Activated CD4-positive, CD25-positive, alpha-beta regulatory T cell (primary cell): ENCODE measurements around the gene ZNF536.
"Not testable (repeated sequence)": the region's sequence is repeated elsewhere in the genome, so short reads cannot be mapped to it uniquely, and the experiment has no call there.

Experiments
- DNase-seq, 4 experiments: peaks; one replicate each; lab custom pipeline; 2025; lab: John Stamatoyannopoulos, UW

ZNF536 gene

DNA sequence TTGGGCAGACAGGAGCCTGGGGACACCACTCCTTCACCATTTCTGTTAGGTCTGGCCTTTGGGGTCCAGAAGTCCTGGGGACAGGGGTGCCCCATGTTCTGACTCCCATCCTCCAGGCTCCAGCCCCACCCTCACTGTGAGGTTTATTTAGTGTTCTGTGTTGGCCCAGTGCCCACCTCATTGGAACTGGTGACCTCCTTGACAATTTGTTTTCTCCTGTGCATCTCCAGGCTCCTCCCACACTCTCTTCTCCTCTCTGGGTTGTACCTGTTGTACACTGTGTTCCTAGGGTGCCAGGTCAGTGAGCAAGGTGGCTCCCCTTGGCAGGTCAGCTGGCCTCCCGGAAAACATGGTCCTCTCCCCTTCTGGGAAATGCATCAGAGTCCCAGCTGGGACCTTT is 110.8 kb downstream of the ZNF536 start:
- no peak for DNase-seq

DNA sequence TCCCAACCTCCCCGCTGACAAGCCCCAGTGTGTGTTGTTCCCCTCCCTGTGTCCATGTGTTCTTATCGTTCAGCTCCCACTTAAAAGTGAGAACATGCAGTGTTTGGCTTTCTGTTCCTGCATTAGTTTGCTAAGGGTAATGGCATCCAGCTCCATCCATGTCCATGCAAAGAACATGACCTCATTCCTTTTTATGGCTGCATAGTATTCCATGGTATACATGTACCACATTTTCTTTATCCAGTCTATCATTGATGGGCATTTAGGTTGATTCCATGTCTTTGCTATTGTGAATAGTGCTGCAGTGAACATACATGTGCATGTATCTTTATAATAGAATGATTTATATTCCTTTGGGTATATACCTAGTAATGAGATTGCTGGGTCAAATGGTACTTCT is 114.1 kb downstream of the ZNF536 start:
- DNase-seq = not testable (repeated sequence)

DNA sequence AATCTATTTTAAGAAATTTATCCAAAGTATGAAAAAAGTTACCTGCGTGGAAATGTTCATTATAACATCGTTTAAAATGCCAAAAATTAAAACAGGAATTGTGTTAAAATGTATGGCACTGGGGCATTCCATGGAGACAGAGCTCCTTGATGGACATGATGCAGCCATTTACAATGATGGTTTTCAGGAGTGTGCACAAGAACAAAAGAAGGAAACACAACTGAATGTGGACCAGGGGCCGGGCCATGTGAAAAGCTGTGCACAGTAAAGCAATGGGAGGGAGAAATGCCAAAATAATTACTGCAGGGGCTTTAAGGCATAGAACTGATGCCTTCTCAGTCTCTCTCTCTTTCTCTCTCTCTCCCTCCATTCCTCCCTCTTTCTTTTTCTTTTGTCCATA is 115.0 kb downstream of the ZNF536 start:
- DNase-seq = no peak

DNA sequence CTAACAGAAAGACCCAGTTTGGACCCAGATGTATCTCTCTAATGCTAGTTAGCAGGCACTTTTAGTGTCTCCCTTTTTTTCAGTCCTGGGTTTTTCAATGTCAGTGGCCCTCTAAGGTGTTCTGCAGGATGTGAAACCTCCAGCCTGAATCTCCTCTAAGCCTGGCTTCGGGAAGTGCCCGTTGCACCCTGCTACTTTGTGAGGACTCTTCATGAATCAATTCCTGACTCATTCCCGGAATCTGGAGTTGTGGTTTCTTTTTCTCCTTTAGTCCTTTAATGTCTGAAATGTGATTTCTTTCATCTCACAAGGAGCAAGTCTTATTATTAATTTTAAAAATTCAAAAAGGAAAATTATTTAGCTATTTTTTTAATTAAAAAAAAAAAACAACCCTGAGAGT is 116.0 kb downstream of the ZNF536 start:
- no peak for DNase-seq

DNA sequence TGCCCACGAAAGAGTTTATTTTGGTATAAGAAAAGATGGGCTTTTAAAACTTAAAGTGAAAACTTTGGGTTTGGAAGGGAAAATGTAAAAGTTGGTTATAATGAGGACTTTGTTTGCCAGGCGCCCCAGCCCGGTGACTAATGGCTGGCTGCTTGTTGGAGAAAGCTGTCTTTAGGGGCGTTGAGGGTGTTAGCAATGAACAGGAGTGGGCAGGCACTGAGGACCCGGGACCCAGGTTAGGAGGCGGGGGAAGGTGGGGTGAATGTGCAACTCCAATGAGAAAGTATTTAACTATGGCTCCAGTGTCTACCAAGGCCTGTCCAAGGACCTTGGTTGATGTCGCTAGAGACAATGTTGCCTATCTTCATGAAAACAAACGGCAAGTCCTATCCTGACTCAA is 118.6 kb downstream of the ZNF536 start:
- DNase-seq = no peak

DNA sequence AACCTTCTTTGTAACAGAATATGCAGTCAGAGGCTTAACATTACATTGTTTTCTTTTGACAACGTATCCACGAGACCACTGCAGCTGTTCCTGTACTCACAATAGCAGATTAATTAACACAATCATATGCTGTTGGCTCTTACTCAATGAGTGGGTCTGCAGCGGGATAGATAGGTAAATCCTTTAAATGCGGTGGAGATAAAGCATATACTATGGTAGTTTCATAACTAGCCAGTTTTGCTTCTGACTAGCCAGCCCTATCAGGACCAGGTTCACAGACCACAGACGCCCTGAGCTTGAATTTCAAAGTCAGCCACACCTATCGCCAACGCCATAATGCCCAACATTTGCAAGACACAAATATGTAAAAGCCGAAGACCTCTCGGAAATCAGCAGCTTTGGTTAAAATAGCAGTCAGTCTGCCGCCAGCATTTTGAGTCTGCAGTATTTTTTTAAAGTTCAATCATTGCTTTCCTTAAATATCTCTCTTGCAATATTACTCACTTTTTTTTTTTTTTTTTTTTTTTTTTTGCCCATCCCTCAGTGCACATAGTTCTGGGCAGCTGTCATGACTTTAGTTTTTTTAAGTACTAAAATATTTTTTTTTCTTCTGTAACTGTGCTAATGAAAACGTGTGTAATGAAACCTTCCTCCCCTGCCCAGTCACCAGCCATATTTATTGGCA is 120.5 kb downstream of the ZNF536 start:
- DNase-seq = no peak

DNA sequence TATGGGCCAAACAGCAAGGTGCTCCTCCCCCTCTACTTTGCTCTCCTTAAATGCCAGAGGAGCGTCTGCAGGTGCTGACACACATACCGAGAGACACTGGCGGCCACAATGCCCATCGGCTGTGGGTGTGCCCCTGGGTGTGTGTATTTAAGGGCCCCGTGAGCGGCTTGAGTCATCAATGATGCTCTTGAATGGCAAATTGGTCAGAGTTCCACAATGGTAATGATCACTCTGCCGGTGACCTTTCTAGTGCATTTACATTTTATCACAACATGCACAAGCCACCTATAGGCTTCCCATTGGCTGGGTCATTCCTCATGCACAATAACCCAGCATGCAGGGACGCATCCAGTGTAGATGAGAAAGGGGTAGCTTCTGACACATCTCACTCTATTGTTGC is 124.8 kb downstream of the ZNF536 start:
- no peak for DNase-seq

DNA sequence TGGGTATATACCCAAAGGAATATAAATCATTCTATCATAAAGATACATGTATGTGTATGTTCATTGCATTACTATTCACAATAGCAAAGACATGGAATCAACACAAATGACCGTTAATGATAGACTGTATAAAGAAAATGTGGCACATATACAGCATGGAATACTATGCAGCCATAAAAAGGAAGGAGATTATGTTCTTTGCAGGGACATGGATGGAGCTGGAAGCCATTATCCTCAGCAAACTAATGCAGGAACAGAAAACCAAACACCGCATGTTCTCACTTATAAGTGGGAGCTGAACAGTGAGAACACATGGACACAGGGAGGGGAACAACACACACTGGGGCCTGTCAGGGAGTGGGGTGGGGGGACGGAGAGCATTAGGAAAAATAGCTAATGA is 125.9 kb downstream of the ZNF536 start:
- not testable (repeated sequence) for DNase-seq

DNA sequence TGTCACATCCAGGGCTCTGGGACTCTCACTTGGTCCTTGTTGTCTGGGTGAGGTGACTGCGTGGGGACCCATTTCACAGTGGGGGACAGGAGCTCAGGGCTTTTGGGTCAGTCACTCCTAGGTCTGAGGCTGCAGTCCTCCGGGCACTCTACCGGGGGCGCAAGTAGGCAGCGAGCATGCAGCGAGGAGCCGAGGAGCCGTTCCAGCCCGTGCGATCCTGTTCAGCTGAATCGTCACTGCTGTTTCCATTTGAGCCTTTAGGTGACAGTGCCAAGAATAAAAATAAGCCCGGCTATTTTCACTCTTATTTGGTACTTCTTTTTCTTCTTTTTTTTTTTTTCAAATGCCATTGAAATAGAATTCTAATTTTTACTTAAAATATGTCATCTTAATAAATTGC is 126.5 kb downstream of the ZNF536 start:
- no peak for DNase-seq

DNA sequence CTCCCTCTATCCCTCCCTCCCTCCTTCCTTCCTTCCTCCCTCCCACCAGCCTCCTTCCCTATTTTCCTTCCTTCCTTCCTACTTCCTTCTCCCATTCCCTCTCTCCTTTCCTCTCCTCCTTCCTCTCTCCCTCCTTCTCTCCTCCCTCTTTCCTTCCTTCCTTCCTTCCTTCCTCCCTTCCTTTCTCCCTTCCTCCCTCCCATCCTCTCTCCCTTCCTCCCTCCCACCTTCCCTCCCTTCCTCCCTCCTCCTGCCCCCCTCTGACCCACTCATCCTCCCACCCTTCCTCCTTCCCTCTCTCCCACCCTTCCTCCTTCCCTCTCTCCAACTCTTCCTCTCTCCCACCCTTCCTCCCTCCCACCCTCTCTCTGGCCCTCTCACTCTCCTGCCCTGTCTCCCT is 132.1 kb downstream of the ZNF536 start:
- DNase-seq = no peak

DNA sequence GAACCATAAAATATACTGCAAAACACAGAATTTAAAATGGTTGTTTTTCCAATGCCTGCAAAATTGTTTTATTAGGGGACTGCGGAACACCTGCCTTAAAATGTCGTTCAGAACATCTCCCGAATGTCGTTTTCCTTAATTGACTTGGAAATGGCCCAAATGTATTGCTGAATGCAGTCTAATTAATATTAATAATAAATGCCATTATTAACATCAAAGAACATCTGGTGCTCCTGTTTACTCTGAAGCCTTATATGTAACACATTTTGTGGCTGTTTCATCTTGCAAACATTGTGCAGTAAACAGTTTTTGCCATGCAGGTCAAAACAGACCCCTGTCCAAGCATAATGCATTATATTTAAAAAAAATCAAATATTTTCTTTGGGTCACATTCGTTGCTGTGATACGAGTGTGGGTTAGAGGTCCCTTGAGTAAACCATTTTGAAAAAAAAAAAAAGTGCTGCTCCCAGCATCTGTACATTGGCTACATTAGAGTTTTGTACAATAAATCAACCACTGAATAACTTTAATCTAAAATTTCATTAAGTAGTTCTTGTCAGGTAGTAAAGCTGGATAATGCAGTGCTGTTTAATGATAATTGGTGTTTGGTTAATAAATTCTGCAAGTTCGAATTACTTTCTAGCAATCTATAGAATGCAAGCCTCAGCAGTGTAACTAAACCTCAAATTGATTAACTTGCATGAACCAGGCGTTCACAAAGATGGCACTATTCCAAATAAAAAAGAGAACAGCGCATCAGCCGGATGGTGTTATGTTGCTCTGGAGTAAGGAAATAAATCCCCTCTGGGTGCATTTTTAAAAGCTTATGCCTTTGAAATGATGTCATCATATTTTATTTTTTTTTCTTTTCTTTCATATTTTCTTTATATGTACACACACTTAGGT is 140.2 kb downstream of the ZNF536 start:
- no peak for DNase-seq

DNA sequence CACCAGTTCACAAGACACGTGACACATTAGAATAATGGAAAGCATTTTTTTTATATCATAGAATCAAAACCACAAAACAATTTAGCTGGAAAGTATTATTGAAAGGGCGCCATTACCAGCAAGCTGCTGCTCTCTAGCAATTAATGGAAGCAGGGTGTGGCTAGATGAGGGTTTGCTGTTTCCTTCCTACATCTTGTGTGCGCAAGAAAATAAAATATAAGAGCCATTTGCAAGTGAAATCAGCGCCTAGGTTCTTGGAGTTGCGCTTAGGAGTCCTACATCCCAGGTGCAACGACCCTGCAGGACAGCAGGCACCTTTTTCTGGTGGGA is 140.9 kb downstream of the ZNF536 start:
- DNase-seq = no peak

DNA sequence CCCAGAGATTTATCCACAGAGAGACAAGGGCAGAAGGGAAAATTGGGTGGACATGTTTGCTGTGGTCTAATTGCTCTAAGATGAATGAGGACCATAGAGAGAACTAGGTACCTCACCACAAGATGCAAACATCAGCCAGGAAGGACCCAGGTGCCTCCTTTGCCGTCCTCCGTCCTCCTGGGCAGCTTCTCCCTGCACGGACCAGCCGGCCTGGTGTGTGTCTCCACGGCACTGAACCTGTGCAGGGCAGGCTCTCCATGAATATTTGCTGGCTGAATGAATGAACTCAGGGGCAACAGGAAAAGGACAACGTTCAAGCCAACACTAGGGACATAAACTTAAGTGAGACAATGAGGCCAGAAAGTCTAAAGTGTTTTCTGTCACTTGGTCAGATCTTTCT is 143.9 kb downstream of the ZNF536 start:
- no peak for DNase-seq

DNA sequence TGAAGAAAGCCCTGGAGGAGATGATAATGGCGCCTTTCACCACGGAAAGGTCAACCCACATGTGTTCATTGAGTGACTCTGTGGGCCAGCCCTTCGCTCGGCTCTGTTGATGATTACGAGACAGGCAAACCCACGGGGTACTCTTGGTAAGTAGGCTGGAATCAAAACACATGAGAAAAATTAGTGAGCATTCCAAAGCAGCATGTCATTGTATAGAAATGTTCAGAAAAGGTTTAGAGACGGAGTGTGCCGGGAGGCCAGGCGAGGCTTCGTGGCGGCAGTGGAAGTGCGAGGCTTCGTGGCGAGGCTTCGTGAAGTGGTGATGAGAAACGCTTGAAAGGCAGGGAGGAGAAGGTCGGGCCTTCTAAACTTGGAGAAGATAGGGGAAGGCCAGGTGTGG is 144.3 kb downstream of the ZNF536 start:
- DNase-seq = no peak

DNA sequence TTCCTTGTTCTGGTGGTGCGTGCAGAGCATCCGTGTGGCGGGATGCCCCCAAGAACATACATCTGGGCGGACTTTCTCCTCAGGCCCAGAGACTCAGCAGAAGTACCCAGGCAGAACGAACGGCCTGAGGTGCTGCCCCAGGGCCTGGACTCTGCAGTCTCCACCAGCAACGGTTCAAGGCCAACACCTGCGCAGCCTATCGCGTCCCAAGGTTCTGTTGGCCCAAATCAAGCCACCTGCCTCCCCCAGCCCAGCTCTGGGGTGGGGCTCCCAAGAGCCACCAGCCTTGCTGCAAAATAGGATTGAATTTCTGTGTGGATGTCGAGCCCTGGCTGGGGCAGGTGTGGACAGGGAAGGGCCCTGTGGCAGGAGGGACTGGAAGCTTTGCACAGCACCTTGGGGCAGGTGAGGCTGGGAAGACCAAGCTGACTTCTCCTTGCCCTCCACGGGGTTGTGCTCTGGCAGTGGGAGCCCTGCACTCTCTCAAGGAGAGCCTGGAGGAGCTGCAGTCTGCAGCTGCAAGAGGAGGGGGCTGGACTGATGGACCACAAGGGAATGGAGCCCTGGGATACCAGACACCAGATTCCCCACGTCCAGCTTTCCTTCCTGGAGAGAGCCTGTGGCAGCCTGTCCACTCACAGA is 146.9 kb downstream of the ZNF536 start:
- DNase-seq = no peak

DNA sequence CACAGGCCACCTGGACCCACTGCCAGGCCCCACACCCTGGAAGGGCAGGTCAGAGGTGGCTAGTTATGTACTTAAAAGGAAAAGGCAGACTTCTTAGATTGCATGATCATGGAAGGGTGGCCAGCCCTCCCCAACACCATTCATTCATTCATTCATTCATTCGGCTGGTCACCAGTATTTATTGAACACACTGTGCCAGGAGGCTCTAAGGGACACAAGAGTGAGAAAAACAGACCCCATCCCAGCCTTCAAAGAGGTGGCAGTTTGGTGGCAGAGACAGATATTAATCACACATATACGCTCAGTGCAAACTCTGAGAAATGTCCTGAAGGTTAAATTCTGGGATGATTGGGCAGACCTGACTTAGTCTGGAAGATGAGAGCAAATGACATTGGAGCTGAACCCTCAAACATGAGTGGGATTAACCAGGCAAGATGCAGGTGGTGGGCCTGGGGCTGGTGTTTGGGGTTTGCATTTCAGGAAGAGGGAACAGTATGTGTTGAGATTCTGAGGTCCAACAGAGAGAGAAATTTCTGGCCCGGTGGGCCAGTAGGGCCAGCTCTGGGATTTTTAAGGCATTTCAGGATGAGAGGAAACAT is 147.5 kb downstream of the ZNF536 start:
- no peak for DNase-seq

DNA sequence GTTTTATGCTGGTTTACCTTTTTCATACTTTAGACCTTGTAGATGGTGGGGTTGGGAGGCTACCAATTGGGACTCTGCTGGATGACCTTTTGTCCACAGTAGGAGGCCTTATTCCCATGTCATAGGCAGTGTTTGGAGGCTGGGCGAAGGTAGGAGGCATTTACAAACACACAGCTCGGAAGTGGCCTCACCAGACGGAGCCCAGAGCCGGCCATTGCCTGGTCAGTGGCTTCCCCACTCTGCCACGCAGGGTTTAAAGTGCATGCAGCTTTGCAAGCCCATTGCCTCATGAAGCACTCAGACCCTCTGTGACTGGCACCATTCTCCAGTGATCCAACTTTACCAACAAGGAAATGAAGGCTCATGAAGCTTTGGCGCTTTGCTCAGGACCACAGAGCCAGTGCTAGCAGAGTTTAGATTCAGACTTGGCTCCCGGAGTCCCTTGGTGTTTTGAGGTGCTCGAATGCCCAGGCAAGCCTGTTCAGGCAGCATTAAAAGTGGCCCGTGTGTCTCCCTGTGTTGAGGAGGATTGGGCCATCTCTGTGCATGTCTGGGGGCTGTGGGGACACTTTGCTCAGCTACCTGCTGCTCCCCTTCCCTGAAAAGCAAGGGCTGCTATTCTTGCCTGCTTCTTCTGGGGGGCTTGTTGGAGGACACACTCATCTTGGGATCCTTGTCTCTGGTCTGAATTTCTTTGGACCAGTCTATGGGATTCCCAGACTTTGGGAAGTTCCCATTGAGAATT is 148.7 kb downstream of the ZNF536 start:
- DNase-seq = no peak

DNA sequence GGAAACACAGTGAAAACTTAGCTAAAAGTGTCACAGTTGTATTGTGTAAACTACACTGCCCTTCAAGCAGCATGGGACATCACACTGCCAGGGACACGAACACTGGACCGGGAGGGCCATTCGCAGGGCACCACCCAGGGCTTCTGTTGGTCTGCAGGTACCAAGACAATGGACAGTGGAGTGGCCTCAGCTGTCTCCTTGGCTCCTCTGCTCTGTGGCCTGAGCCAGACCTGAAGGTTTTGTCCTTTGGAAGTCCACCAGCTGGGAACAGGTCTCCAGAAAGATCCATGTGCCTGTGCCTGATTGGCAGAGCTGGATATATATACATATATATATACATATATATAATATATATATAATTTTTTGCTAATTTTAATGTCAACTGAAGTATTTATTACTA is 149.8 kb downstream of the ZNF536 start:
- DNase-seq = no peak

DNA sequence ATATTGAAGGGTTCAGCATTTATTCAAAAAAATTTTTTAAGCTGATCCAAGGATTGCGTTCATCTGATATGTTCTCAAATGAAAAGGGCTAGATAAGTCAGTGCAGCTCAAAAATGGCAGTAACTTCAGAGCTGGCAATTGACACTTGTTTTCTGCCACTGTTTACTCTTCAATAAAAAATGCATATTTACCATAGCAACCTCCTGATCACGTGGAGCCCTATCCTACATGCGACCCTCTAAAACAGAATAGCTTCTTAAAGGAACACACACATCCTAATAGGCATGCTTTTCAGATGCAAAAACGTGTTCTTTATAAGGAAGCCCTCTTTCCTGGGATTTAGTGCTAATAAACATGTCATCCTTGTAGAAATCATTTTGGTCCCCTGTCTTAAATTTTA is 150.2 kb downstream of the ZNF536 start:
- no peak for DNase-seq

DNA sequence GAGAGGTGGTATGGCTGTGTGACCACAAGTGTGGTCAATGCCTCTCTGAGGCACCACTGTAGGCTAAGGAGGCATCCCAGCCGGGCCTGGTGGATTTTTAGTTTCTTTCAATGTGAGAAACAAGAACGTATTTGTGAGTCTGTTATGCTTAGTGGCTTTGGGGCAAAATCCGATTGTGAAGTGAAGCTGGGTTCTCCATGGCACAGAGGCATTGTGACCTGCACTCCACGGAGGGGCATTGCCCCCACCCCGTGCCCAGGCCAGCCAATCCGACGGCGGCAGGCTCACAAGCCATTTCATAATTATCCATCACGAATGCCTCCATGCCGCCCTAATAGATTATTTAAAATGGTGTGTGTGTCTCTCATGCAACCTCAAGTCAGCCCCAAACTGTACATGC is 151.6 kb downstream of the ZNF536 start:
- DNase-seq = no peak

DNA sequence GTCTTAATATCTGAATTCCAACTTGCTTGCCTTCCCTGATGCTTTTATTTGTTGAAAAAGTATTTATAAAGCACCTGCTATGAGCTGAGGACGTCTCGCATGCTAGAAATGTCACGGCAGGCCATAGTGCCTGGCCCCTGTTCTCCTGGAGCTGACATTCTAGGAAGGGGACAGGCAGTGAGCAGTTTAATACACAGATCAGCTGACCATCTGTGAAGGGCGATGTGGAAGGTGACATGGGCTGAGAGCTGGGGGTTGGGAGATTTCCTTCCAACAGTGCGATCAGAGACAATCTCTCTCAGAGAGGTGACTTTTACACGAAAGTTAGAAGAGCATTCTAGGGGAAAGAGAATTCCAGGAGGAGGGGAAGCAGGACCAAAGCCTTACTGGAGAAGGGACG is 153.2 kb downstream of the ZNF536 start:
- DNase-seq = no peak

DNA sequence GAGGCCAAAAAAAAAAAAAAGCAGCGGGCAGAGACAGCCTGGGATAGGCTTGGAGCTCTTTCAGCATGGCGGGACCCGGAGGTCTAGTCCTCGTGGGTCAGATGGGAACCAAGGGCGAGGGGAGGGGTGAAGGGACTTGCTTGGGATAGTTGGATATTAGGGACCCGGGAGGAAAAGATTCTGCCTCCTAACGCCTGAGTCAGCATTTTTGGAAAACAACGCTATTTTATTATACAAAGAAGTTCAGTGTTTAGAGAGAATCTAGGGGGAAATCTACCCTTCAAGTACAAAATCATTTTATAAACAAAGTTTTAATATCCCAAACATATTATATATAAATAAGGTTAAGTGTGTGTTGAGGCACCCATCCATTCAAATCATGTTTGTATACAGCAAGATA is 156.7 kb downstream of the ZNF536 start:
- no peak for DNase-seq
